GM18502 (cell line): Measurements from ENCODE around the gene NUP54.

ENCODE experiments used
- ATAC-seq: cut with Tn5 transposase; IDR thresholded peaks from one replicate; pipeline ENCODE4 v1.9.1; 2021; ENCODE audit warnings: mild to moderate bottlenecking; ENCODE audit not compliant: unreplicated experiment, poor library complexity

NUP54 gene

DNA sequence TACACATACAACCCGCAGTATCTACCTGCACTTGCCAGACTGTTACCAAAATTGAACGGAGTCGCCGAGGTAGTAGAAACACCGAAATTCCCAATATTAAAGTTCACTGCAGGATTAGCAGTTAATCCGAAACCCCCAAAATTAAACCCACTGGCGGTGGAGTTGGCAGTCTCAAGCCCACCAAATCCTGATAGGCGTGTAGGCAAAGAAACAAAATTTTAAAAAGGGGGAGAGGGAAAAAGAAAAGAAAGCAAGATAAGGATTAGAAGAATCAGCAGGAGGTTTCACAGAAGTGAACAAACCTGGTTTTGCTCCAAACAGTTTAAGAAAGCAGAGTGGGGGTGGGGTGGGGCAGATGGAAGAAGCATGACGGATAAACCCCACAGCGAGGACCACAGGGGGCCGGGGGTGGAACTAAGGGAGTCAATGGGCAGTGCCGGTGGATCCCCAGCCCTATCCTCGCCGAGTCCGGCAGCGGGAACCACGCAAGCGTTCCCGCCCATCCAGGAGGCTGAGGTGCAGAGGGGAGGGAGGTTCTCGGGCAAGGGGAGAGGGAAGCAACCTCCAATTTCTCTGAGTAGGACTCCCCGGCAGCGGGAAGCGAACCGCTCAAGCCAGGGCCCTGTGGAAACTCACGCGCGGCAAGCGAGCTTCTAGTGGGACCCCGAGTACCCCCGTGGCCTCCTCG is 599 bp downstream of the NUP54 start:
- ATAC-seq: peak; percentile 44

DNA sequence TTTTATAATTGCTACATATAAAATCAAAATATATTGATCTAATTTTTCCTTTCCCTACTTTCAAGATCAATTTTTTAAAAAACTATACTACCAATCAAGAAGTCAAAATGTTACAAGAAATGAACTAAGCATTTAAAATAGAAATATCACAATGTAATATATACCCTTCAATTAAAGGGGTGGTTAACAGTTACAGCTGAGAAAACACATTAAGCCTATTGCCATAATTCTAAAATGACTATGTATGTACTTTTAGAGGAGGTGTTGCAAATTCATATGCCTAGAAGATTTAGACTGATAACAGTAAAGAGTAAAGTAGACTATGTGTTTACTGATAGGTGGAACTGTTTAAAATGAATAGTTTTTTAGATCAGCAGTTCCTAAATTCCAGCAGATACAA is 3.7 kb downstream of the NUP54 start:
- ATAC-seq: no peak

DNA sequence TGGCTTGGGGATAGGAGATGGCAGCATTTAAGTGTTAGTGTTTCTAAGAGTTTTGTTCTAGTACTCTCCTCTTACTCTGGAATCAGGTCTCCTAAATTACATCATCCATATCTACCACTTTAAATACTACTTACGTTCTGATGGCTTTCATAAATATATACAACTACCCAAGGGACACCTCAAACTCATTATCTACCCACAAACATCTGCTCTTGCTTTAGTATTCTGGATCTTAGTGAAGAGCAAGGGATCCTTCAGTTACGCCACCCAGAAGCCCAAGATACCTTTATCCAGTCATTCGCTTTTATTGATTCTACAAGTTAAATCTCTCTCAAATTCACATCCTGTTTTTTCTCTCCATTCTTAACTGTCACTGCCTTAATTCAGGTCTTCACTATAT is 7.0 kb downstream of the NUP54 start:
- ATAC-seq: no peak

DNA sequence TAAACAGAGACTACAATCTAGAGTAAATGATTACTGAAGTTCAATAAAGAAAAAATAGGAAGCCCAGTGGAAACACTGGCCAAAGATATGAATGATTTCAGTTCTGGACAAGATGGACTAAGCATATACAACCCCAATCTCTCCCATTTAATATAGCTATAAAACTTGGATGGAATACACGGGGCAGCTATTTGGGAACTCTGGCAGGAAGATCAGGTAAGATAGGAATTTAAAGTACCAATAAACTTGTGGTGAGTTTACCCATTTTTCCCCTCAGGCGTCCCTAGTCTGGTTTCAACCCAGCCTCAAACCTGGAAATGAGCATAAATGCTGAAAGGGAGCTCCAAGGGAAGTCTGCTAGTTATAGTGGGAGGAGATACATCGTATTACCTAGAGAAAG is 20.4 kb downstream of the NUP54 start:
- no peak for ATAC-seq

DNA sequence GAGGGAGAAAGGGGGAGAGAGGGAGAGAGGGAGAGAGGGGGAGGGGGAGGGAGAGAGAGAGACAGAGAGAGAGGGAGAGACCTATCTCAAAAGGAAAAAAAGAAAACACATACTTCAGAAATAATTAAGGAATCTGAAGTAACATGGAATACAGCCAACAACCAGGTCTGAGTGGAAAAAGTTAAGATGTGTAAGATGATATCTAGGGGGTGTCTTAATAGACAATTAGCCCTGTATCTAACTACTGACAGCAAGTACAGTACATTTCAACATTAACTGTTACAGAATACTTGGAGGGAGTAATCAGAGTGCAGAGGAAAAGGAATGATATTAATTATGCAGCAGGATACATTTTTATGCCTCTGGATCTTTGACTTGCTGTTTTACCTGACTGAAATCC is 22.4 kb downstream of the NUP54 start:
- no peak for ATAC-seq

DNA sequence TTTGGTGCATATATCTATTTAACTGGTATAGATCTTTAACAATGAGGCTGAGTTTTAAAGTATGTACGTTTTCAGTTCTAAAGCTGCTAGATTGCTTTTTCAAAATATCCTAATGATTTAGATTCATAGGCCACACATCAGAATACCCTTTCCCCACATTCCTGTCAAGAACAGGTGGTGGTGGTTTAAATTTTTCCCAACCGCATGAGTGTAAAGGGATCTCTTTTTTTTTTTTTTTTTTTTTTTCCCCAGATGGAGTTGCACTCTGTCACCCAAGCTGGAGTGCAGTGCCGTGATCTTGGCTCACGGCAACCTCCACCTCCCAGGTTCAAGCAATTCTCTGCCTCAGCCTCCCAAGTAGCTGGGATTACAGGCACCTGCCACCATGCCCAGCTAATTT is 28.0 kb downstream of the NUP54 start:
- no peak for ATAC-seq

DNA sequence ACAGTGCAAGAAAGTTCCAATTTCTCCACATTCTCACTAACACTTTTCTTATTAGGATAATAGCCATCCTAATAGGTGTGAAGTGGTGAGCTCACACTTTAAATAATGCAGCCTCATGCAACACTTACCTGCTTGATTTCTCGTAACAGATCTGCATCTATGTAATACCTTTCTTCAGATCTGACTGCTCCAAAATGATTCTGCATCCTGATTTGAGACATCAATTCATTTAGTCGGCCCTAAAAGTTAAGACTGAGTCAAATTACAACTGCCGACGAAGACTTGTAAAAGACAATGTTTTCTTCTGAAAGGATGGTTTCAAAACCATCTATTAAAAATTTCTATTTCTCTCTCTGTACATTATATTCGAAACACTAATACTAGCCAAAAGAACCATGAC is 30.7 kb downstream of the NUP54 start:
- no peak for ATAC-seq

DNA sequence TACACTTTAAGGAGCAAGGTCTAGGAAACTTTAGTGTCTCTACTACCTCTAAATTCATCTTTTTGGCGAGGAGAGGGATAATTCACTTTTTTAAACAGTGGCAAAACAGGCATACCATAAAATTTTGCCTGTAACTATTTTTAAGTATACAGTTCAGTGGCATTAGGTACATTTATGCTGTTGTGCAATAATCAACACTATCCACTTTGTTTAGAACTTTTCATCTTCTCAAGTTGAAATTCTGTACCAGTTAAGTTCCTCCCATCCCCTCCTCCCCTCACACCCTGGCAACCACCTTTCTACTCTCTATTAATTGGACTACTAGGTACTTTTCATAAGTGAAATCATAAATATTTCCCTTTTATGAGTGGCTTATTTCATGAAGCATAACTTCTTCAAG is 31.4 kb downstream of the NUP54 start:
- ATAC-seq: no peak

DNA sequence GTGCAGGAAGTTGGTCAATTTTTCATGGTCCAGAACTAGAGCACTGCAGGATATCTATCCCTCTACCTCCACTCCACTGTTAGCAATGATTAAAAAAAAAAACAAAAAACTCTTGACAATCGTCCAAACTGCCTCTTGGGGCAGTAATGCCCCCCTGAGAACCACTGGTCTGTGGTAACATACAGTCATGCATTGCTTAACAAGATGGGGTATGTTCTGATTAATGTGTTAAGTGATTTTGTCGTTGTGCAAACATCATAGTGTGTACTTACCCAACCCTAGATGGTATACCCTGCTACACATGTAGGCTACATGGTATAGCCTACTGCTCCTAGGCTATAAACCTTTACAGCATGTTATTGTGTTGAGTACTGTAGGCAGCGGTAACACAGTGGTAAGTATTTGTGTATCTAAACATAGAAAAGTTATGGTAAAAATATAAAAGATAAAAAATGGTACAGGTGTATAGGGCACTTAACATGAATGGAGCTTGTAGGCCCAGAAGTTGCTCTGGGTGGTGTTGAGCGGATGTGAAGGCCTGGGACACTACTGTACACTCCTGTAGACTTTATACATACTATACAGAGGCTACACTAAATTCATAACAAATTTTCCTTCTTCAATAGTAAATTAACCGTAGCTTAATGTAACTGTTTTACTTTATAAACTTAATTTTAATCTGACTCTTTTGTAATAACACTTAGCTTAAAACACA is 39.6 kb downstream of the NUP54 start:
- no peak for ATAC-seq

DNA sequence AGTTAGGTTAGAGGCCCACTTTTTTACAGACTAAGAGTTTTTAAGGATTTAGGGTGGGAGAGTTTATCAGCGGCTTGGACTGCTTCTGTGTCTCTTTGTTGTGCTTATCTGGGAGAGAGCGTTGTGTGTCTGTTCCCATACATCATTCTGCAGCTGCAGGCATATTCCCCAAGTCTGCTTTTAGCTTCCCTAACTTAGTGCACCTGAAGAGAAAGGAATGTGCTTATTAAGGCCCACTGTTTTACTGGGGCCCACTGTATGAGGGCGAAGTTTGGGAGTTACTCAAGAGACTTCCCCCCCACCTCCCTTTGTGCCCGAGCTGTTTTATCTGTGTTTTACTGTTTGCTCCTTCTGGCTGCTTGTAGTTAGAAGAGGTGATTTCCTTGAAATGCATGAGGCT is 41.8 kb downstream of the NUP54 start:
- ATAC-seq: no peak

DNA sequence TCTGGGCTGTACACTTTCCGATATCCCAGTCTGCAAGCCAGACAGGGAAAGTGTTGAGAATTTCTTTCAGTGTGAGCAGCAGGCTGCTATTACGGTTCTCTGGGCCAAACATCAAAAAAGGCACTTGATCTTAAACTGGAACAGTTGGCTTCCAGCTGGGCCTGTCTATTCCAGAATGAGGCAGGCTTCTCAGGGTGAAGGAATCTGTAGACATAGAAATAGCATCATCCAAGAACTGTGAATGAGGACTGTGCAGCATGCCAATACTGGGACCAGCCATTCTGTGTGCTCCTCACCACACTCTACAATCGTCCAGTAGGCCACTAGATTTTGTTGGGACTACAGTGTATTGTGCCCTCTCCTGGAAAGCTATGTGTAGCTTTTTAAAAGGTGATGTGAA is 42.5 kb downstream of the NUP54 start:
- no peak for ATAC-seq

DNA sequence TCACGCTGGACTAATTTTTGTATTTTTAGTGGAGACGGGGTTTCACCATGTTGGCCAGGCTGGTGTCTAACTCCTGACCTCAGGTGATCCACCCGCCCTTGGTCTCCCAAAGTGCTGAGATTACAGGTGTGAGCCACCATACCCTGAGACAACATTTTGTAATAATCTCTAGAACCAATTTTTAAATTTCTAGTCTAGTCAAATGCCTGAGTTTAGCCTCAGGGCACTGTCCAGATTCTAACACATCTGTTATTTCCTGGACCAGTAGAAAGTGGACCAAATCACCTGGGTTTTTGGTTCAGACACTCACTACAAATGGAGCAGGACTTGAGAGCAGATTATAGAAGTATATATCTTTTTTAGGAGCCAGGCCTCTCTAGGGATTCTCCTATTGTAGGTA is 52.1 kb downstream of the NUP54 start:
- no peak for ATAC-seq

DNA sequence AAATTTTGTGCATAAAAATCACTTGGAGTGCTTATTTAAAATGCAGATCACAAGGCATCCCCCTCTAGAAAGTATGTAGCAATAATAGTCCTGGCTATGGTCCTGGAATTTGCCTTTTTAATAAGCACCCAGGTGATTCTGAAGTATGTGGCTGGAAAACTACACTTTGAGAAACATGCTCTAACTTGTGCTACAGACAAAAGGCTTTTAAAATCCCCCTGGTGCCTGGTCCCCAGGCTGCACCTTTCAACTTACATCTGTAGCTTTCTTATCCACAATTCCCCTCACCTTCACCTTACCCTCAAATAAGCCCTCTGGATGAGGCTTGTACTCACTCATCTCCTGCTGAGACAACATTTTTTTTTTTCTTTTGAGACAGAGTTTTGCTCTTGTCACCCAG is 52.6 kb downstream of the NUP54 start:
- no peak for ATAC-seq

DNA sequence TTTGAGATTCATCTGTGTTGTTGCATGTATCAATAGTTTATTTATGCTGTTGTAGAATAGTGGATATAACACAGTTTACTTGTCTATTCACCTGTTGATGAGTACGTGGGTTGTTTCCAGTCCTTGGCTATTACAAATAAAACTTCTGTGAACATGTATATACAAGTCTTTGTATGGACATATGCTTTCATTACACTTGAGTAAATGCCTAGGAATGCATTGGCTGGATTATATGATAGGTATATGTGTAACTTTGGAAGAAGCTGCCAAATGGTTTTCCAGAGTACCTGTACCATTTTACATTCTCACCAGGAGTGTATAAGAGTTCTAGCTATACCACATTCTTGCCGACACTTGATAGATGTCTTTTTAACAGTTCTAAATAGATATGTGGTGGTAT is 57.1 kb downstream of the NUP54 start:
- no peak for ATAC-seq

DNA sequence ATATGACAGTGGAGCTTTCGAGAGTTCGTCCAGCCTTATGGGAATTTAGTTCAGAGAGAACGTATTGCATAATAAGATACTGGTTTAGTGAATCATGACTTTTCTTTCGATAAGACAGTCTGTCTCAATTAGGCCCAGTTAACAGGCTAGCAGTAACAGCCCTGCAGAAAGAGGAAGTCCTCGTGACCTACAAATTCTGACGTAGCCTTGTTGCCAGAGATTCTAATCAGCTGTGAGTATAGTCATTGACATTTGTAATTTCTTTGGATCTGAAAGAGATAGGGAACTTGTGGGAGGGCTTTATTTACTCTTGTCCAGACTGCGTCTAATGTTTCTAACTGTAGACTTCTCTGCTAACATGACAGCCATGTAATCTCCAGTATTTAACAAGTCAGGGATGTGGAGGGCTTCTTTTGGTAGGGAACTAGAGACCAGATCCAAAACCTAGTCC is 57.9 kb downstream of the NUP54 start:
- peak; percentile 81 for ATAC-seq

DNA sequence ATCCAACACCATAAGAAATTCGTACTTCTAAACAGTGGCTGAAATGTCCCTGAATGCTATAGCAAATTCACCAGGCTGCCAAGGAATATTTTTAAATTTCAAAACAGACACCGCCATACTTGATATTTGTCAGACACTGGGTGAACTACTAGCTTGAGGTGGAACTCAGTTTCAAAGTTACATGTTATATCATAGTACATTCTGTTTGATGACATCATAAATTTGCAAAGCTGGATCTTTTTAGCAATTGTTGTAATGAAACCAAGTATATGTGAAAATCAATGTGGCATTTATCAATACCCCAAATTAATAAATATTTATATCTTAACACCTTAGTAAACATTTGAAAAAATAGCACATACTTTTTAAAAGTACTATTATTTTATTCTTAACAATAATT is 59.5 kb downstream of the NUP54 start:
- no peak for ATAC-seq

DNA sequence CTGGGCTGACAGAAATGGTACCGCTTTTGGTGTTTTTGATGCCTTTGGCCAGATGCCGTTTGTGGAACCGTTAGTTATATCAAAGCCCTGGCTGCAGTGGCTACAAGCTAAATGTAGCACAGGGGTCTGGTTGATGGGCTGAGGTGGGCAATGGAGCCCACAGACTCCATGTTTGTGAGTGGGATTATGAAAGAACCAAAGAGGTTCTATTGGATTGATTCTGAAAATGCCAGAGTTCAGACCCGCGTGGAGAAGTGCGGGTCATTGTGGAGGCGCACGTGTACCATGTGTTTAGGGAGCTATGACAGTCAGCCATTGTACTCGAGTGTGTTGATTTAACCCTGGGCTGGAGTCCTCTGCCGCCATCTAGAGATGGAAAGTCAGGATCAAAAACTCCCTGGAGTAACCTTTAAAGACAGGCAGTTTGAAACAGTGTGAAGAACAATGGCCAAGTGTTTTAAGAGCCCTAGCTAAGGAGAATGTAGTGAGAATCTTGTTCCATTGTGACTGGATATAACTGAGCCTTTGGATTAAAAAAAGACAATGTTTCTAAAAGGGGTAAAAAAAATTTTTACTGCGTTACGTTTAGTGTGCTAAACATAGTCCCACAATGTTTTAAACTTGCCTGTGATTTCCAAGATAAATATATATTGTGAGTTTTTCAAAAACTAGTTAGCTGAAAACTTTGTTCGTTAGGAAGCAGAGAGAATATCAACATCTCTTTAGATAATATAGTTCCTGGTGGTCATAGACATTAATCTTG is 61.0 kb downstream of the NUP54 start:
- peak; percentile 44 for ATAC-seq

DNA sequence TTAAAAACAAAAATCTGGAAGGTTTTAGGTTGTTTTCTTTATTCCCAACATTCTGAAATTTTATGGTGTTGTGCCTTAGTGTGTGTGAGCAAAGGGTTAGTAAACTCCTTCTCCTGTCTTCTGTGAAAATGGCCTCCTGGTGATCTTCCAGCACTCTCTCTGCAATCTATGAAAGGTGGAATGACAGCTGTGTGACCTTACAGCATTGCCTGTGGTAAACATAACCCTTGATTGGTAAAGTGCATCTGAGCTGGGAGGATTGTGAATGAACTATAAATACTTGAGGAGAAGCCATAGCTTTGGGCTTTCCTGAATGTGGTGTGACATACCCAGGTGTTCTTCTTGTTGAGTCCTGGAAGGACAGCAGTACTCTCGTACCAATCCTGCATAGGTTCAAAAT is 63.7 kb downstream of the NUP54 start:
- no peak for ATAC-seq

DNA sequence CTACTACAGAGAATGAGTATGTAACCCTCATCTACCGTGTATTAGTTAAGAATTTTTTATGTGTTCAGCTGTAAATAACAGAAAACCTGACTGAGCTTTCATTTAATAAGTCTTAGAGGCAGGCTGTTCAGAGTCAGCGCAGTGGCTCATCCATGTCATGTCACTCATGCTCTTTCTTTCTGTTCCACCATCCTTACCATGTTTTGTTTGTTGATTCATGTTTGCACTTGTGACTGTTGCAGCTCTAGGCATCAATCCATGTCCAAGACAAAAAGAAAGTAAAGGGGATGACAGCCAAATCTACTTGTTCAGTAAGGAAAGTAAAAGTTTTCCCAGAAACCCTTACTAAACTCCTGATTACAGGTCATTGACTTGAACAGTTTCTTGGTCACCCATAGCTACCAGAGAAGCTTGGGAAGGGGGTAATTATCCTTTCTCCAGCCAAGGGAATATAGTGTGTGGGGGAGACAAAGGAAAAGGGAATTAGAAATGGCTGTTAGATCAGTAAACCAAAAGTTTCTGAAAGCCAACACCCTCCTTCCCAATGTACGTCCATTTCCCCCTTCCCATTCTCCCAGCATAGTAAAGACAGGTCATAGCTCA is 64.7 kb downstream of the NUP54 start:
- ATAC-seq: no peak

DNA sequence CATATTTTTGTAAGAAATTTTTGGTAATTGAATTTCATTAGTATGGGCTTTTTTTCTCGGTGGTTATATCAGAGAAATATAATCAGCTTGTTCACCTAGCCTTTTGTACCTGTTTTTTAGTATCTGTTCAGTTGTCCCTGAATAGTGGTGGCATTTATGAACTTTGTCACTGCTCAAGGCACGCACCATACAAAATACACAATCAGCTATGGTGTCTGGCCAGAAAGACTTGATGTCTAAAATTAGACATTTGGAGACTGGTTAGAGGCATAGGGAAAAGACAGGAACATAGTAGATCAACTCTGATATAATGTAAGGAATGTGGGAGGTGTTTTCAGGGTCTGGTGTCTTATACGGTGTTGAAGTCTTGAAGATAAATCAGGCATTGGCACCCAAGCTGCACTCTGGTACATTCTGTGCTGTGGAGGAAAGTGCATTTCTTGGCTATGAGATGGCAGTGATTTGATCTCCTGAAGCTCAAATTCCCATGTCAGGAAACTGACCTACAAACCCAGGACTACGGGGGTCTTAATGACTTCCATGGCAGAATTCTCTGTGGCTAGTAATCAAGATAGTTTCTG is 70.1 kb downstream of the NUP54 start:
- ATAC-seq: no peak
